Osteoblast (primary cell): ENCODE measurements around the gene CHST11. TPM values are rescaled to one million over a fixed set of nuclear protein-coding genes. Genes with fewer than 3 reads are reported as not detected.
A peak's percentile ranks its signal among the peaks of the same experiment; 100 is the strongest.

Experiments
- DNase-seq: peaks from one replicate; pipeline ENCODE4 v3.0.0; 2011; ENCODE audit warnings: low spot score, mixed read lengths; ENCODE audit not compliant: insufficient read length; ENCODE audit errors: missing footprints
- H2AFZ ChIP-seq: 2 replicates; pipeline ENCODE4 v1.6.0; 2011; ENCODE audit warnings: mild to moderate bottlenecking, low read length
- H3K27ac ChIP-seq: 2 replicates; pipeline ENCODE4 v1.5.1; 2011; ENCODE audit warnings: mild to moderate bottlenecking, low read depth, low read length, moderate library complexity
- H3K27me3 ChIP-seq: 2 replicates; pipeline ENCODE4 v1.6.0; 2012; ENCODE audit warnings: mild to moderate bottlenecking, control low read depth, inconsistent platforms, low read length, moderate library complexity; ENCODE audit not compliant: insufficient read depth
- H3K36me3 ChIP-seq: 2 replicates; pipeline ENCODE4 v1.5.1; 2011; ENCODE audit warnings: mild to moderate bottlenecking, low read length, control low read depth, moderate library complexity; ENCODE audit not compliant: insufficient read depth
- H3K4me1 ChIP-seq: 2 replicates; pipeline ENCODE4 v1.5.1; 2011; ENCODE audit warnings: mild to moderate bottlenecking, low read length, control low read depth, moderate library complexity; ENCODE audit not compliant: insufficient read depth
- H3K4me2 ChIP-seq: 2 replicates; pipeline ENCODE4 v1.6.0; 2011; ENCODE audit warnings: mild to moderate bottlenecking, low read length; ENCODE audit not compliant: insufficient read depth
- H3K4me3 ChIP-seq: fragments of 200-600 bp; sonication (generic); 3 replicates; pipeline ENCODE4 v1.5.1; 2012; ENCODE audit warnings: mild to moderate bottlenecking, low read length, inconsistent platforms; ENCODE audit not compliant: insufficient read depth
- H3K79me2 ChIP-seq: 2 replicates; pipeline ENCODE4 v1.6.0; 2012; ENCODE audit warnings: mild to moderate bottlenecking, low read length, control low read depth, inconsistent platforms; ENCODE audit not compliant: insufficient read depth
- H3K9me3 ChIP-seq: 2 replicates; pipeline ENCODE4 v1.5.1; 2011; ENCODE audit warnings: low read depth, low read length, control low read depth
- H4K20me1 ChIP-seq: 2 replicates; pipeline ENCODE4 v1.6.0; 2012; ENCODE audit warnings: mild to moderate bottlenecking, low read length, control low read depth; ENCODE audit not compliant: insufficient read depth
- CTCF ChIP-seq: IDR thresholded peaks from 2 replicates; pipeline ENCODE4 v1.5.1; 2011; ENCODE audit warnings: mild to moderate bottlenecking, low read depth, low read length, moderate library complexity; ENCODE audit errors: extremely low read depth
- total RNA-seq: library from RNA; depleted of rRNA; stranded (reverse); fragments of >200 nt; gene quantifications from 2 replicates; pipeline ENCODE4 v1.2.3, GENCODE V29; 2012

CHST11 gene
- total RNA-seq, 1 donor = 24.6 TPM

- Histone ChIP-seq H3K4me2 (no peak overlapping the region), H2AFZ (no peak overlapping the region), H3K4me3 (no peak overlapping the region), H4K20me1 (no peaks in the 10 kb centered on the region), H3K4me1 (peaks cover 47% of the 10 kb centered on the region), H3K36me3 (no peaks in the 10 kb centered on the region), H3K27ac (peak overlapping the region; percentile 96), H3K27me3 (no peaks in the 10 kb centered on the region), H3K79me2 (peaks cover 35% of the 10 kb centered on the region), H3K9me3 (no peaks in the 10 kb centered on the region)
- TF ChIP-seq CTCF = no peak
- no peak for DNase-seq
Measured at GRCh38 chr12:104602406-104602805, 145.7 kb downstream of the CHST11 start.

- peaks cover 47% of the 10 kb centered on the region for H3K4me1 ChIP-seq
- no peaks in the 10 kb centered on the region for H4K20me1 ChIP-seq
- no peak for DNase-seq
- H2AFZ ChIP-seq = no peak overlapping the region
- H3K4me2 ChIP-seq = no peak overlapping the region
- no peaks in the 10 kb centered on the region for H3K27me3 ChIP-seq
- TF ChIP-seq CTCF = no peak
- peak overlapping the region; percentile 96 for H3K27ac ChIP-seq
- H3K79me2 ChIP-seq = peaks cover 32% of the 10 kb centered on the region
- no peaks in the 10 kb centered on the region for H3K36me3 ChIP-seq
- H3K9me3 ChIP-seq = no peaks in the 10 kb centered on the region
- H3K4me3 ChIP-seq = no peak overlapping the region
Measured at GRCh38 chr12:104602896-104603295, 146.1 kb downstream of the CHST11 start.

DNA sequence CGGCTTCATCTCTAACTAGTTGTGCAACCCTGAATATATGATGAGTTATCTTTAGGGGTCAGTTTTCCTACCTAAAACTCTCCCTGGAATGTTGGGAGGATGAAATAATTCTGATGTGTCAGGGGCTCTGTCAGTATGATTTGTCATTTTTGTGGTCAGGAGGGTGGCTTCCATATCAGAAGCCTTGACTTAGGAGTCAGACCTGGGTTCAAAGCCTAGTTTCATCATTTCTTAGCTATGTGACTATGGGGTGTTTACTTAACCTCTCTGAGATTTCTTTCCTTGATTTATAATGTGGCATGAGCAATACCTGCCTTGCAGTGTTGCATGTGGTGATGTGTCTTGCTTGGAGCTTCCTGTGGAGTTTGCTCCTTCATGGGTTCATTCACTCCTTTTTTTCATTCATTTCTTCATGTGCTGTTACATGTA lies 146.8 kb downstream of the CHST11 start:
- H3K36me3 ChIP-seq = no peaks in the 10 kb centered on the region
- H3K9me3 ChIP-seq = no peaks in the 10 kb centered on the region
- H3K79me2 ChIP-seq = peaks cover 27% of the 10 kb centered on the region
- H3K4me2 ChIP-seq = peak overlapping the region; percentile 81
- no peak overlapping the region for H2AFZ ChIP-seq
- H3K4me3 ChIP-seq = peak overlapping the region; percentile 10
- no peaks in the 10 kb centered on the region for H3K27me3 ChIP-seq
- H3K4me1 ChIP-seq = peaks cover 47% of the 10 kb centered on the region
- peak overlapping the region; percentile 96 for H3K27ac ChIP-seq
- no peak for TF ChIP-seq CTCF
- no peaks in the 10 kb centered on the region for H4K20me1 ChIP-seq
- peak; percentile 87 for DNase-seq

DNA sequence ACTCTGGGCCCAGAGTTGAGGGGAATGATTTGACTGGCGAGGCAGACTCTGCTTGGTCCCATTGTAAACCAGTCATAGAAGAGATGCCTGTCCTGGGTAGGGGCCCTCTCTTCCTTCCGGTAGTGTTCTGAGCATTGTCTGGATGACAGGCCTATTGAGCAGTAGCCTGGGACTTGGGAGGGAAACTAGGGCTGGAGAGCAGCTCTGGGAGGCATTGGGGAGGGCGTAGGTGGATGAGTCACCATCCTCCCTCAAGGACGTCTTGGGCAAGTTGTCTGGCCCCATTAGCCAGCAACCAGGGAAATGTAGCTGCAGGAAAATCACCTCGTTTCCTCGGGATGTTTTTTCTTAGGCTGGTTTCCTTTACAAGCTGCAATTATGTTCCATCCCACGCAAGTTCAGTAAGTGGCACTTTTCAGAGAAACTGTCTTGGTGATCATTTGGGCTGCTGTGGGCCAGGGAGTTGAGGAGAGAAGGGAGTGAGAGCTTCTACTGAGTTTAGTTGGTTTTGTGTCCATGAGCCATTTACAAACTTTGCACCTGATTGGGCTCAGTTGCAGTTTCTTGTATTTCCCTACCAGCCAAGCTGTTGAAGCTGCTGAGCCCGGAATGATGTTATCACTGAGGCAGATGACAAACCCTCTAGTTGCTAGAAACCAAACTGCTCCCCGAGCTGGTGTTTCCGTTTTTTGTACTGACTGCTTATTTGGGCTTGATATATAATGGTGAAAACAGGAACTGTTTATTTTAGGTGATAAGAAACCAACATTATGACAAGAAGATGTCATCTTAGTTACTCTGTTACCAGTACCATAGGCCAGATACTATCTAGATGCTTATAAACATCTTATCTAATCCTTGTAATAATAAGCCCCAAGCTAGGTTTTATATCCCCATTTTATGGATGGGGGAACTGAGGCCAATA lies 147.6 kb downstream of the CHST11 start:
- Histone ChIP-seq H3K4me1 (peaks cover 47% of the 10 kb centered on the region), H3K4me3 (peak overlapping the region; percentile 12), H3K79me2 (peaks cover 21% of the 10 kb centered on the region), H3K4me2 (peak overlapping the region; percentile 81), H3K9me3 (no peaks in the 10 kb centered on the region), H3K27ac (peak overlapping the region; percentile 96), H4K20me1 (no peaks in the 10 kb centered on the region), H3K27me3 (no peaks in the 10 kb centered on the region), H2AFZ (peak overlapping the region; percentile 27), H3K36me3 (no peaks in the 10 kb centered on the region)
- DNase-seq = peak; percentile 89
- TF ChIP-seq CTCF = no peak
